Fibroblast of lung (primary cell): ENCODE measurements around the gene SMC5. TPM values are rescaled to one million over a fixed set of nuclear protein-coding genes. Genes with fewer than 3 reads are reported as not detected.

Experiments
- DNase-seq, 2 donors: peaks; one replicate each; pipeline versions ENCODE4 v3.0.0 to v3.0.0-alpha.2; 2010; ENCODE audit warnings: low read depth in 2 of 2
- H2AFZ ChIP-seq: 2 replicates; pipeline ENCODE4 v1.5.1; 2012; ENCODE audit warnings: low read length, control low read depth, inconsistent platforms
- H3K27ac ChIP-seq: 2 replicates; pipeline ENCODE4 v1.5.1; 2011; ENCODE audit warnings: low read length, control low read depth; ENCODE audit not compliant: insufficient read depth
- H3K27me3 ChIP-seq: 2 replicates; pipeline ENCODE4 v1.5.1; 2011; ENCODE audit warnings: mild to moderate bottlenecking, low read length; ENCODE audit not compliant: control insufficient read depth, insufficient read depth
- H3K36me3 ChIP-seq: 2 replicates; pipeline ENCODE4 v1.5.1; 2011; ENCODE audit warnings: low read length; ENCODE audit not compliant: control insufficient read depth, insufficient read depth
- H3K4me1 ChIP-seq: 2 replicates; pipeline ENCODE4 v1.5.1; 2011; ENCODE audit warnings: low read length; ENCODE audit not compliant: control insufficient read depth, insufficient read depth; ENCODE audit errors: extremely low read depth
- H3K4me2 ChIP-seq: 2 replicates; pipeline ENCODE4 v1.5.1; 2011; ENCODE audit warnings: low read length, control low read depth; ENCODE audit not compliant: insufficient read depth; ENCODE audit errors: extremely low read depth
- H3K4me3 ChIP-seq, 4 experiments: fragments of 200-600 bp in 1 of 4; sonication (generic) in 1 of 4; replicated peaks in 1 of 4; 2 replicates each; pipeline ENCODE4 v1.5.1; 2011 to 2016; ENCODE audit warnings: low read length in 4 of 4, low read depth in 3 of 4, mild to moderate bottlenecking in 3 of 4, control low read depth in 2 of 4, inconsistent platforms in 1 of 4, mixed read lengths in 1 of 4; ENCODE audit not compliant: insufficient read depth in 1 of 4; ENCODE audit errors: control extremely low read depth in 1 of 4
- H3K79me2 ChIP-seq: 2 replicates; pipeline ENCODE4 v1.5.1; 2012; ENCODE audit warnings: mild to moderate bottlenecking, low read length, inconsistent platforms; ENCODE audit not compliant: control insufficient read depth, insufficient read depth
- H3K9ac ChIP-seq: 2 replicates; pipeline ENCODE4 v1.5.1; 2011; ENCODE audit warnings: mild to moderate bottlenecking, low read length, control low read depth; ENCODE audit not compliant: insufficient read depth
- H3K9me3 ChIP-seq: 2 replicates; pipeline ENCODE4 v1.5.1; 2012; ENCODE audit warnings: low read depth, low read length; ENCODE audit not compliant: control insufficient read depth, insufficient read depth
- H4K20me1 ChIP-seq: 2 replicates; pipeline ENCODE4 v1.5.1; 2011; ENCODE audit warnings: low read length; ENCODE audit not compliant: control insufficient read depth, insufficient read depth; ENCODE audit errors: extremely low read depth
- CTCF ChIP-seq, 2 donors: IDR thresholded peaks in 1 of 2; conservative IDR thresholded peaks in 1 of 2; 1 replicate in 1 of 2; 2 replicates in 1 of 2; pipeline ENCODE4 v1.5.1; 2011 to 2012; ENCODE audit warnings: low read length in 2 of 2, control low read depth in 1 of 2, inconsistent platforms in 1 of 2, low read depth in 1 of 2, mild to moderate bottlenecking in 1 of 2
- EZH2 ChIP-seq: IDR thresholded peaks from 2 replicates; pipeline ENCODE4 v1.5.1; 2012; ENCODE audit warnings: low read length, control low read depth, mild to moderate bottlenecking; ENCODE audit errors: missing control alignments
- polyA plus RNA-seq, 2 donors: library from polyadenylated mRNA; depleted of rRNA in 1 of 2; stranded (reverse) in 1 of 2; unstranded in 1 of 2; fragments of >200 nt; gene quantifications; 2 replicates each; pipeline ENCODE4 v1.2.1, GENCODE V29; 2011 to 2012; ENCODE audit warnings: missing spikeins in 1 of 2
- total RNA-seq: library from RNA; depleted of rRNA; stranded (reverse); fragments of >200 nt; gene quantifications from 2 replicates; pipeline ENCODE4 v1.2.1, GENCODE V29; 2014

The SMC5 gene
- total and polyA plus RNA-seq, 2 donors (not counting 1 experiment from before 2014, with no cell fraction given): 21.6 to 29.2 TPM

DNA sequence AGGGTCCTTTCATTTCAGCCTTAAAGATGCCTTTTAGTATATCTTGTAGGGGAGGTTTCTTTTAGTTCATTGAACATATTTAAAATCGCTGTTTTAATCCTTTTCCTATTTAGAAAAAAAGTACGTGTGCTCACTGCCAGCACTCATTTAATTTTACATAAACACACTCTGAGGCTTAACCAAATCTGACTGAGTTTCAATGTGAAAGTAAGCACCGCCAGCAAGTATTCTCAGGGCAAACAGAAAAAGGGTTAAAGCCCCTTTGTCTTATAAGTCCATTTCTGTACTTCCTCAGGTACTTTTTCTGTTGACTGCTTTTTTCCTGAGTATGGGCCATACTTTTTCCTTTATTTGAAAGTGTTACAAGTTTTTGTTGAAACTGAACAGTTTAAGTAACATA is 31.8 kb downstream of the SMC5 start:
- Histone ChIP-seq H3K4me3 (no peak overlapping the region), H4K20me1 (no peaks in the 10 kb centered on the region), H2AFZ (no peak overlapping the region), H3K4me2 (peak overlapping the region; percentile 30), H3K36me3 (no peaks in the 10 kb centered on the region), H3K79me2 (peaks cover 11% of the 10 kb centered on the region), H3K27ac (no peak overlapping the region), H3K9me3 (no peaks in the 10 kb centered on the region), H3K4me1 (no peaks in the 10 kb centered on the region), H3K27me3 (no peaks in the 10 kb centered on the region), H3K9ac (no peak overlapping the region)
- TF ChIP-seq CTCF (conservative IDR thresholded peaks at IDR 0.05 in 1 of 2, IDR thresholded peaks at IDR 0.05 in 1 of 2; ENCODE audit: low read depth in 1 of 2, low read length in 2 of 2) (no peak), EZH2 (no peak)
- no peak for DNase-seq

GRCh38 chr9:70291446-70291845 is 32.7 kb downstream of the SMC5 start:
- H3K27me3 ChIP-seq: no peaks in the 10 kb centered on the region
- no peaks in the 10 kb centered on the region for H4K20me1 ChIP-seq
- DNase-seq: peak in 1 of 2 donors; percentile 20
- no peaks in the 10 kb centered on the region for H3K4me1 ChIP-seq
- no peak overlapping the region for H3K27ac ChIP-seq
- H3K4me3 ChIP-seq: no peak overlapping the region
- H2AFZ ChIP-seq: no peak overlapping the region
- peaks cover 12% of the 10 kb centered on the region for H3K79me2 ChIP-seq
- H3K9me3 ChIP-seq: no peaks in the 10 kb centered on the region
- no peak overlapping the region for H3K4me2 ChIP-seq
- TF ChIP-seq EZH2: no peak
- no peak for TF ChIP-seq CTCF (conservative IDR thresholded peaks at IDR 0.05 in 1 of 2, IDR thresholded peaks at IDR 0.05 in 1 of 2; ENCODE audit: low read depth in 1 of 2, low read length in 2 of 2)
- no peak overlapping the region for H3K9ac ChIP-seq
- H3K36me3 ChIP-seq: no peaks in the 10 kb centered on the region

GRCh38 chr9:70292253-70292652 is 33.5 kb downstream of the SMC5 start:
- Histone ChIP-seq H3K36me3 (no peaks in the 10 kb centered on the region), H3K27me3 (no peaks in the 10 kb centered on the region), H3K79me2 (peaks cover 12% of the 10 kb centered on the region)

More at GRCh38 chr9:70292253-70292652, 33.5 kb downstream of the SMC5 start:
- H3K27ac ChIP-seq: no peak overlapping the region
- no peak overlapping the region for H2AFZ ChIP-seq
- H3K4me1 ChIP-seq: peaks cover under 1% of the 10 kb centered on the region
- DNase-seq: no peak
- no peak overlapping the region for H3K4me3 ChIP-seq
- H3K4me2 ChIP-seq: no peak overlapping the region
- TF ChIP-seq CTCF (conservative IDR thresholded peaks at IDR 0.05 in 1 of 2, IDR thresholded peaks at IDR 0.05 in 1 of 2; ENCODE audit: low read depth in 1 of 2, low read length in 2 of 2): no peak
- TF ChIP-seq EZH2: no peak
- H4K20me1 ChIP-seq: no peaks in the 10 kb centered on the region
- H3K9ac ChIP-seq: no peak overlapping the region
- no peaks in the 10 kb centered on the region for H3K9me3 ChIP-seq
